Stimulated activated CD8-positive, alpha-beta memory T cell treated with anti-CD3 and anti-CD28 coated beads, Interleukin-7, amount 100 ng/mL, for 48 hours (primary cell): Measurements from ENCODE around the gene NRDC.
A peak's percentile ranks its signal among the peaks of the same experiment; 100 is the strongest.

Source experiments
- DNase-seq, 2 donors: peaks; one replicate each; pipeline ENCODE4 v3.0.0-alpha.2; 2020; ENCODE audit warnings: low read depth in 1 of 2; ENCODE audit errors: extremely low read depth in 1 of 2

NRDC gene, protein sequence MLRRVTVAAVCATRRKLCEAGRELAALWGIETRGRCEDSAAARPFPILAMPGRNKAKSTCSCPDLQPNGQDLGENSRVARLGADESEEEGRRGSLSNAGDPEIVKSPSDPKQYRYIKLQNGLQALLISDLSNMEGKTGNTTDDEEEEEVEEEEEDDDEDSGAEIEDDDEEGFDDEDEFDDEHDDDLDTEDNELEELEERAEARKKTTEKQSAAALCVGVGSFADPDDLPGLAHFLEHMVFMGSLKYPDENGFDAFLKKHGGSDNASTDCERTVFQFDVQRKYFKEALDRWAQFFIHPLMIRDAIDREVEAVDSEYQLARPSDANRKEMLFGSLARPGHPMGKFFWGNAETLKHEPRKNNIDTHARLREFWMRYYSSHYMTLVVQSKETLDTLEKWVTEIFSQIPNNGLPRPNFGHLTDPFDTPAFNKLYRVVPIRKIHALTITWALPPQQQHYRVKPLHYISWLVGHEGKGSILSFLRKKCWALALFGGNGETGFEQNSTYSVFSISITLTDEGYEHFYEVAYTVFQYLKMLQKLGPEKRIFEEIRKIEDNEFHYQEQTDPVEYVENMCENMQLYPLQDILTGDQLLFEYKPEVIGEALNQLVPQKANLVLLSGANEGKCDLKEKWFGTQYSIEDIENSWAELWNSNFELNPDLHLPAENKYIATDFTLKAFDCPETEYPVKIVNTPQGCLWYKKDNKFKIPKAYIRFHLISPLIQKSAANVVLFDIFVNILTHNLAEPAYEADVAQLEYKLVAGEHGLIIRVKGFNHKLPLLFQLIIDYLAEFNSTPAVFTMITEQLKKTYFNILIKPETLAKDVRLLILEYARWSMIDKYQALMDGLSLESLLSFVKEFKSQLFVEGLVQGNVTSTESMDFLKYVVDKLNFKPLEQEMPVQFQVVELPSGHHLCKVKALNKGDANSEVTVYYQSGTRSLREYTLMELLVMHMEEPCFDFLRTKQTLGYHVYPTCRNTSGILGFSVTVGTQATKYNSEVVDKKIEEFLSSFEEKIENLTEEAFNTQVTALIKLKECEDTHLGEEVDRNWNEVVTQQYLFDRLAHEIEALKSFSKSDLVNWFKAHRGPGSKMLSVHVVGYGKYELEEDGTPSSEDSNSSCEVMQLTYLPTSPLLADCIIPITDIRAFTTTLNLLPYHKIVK

DNA sequence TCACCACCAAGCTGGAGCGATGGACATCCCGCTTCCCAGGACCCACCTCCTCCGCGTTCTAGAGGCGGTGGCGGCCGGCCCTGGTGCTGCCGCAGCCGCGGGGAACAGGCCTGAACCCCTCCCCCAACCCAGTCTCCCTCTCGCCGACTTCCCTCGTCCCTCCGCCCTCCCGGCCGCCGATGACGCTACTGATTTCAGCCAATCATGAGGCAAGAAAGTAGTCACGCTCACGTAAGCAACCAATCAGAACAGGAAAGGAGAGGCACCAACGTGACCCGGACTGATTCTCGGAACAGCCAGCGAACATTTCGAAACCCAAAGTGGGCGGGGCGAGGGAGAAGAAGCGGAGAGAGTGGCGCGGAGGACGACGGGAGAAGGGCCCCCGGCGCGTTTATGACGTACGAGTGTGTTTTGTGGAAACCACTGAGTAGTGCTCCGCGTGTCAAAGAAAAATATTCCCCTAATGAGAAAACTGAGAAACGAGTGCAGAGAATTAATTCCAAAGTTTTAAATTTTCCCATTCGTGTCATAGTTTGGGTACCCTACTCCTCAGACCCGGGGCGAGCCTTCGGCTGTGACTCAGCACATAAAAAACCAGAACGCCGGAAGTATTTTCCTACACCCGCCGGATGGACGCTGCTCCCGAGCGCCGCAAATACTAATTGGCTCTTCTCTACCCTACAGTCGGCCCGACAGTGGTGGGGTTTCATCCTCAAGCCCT is at the start of gene NRDC:
Gene NRDC, minus strand, starts transcription at position 112 of the 721 bp plus-strand sequence. CDS start 112 bp downstream, outside the sequence.
- DNase-seq = peak; percentile 97 to 100

DNA sequence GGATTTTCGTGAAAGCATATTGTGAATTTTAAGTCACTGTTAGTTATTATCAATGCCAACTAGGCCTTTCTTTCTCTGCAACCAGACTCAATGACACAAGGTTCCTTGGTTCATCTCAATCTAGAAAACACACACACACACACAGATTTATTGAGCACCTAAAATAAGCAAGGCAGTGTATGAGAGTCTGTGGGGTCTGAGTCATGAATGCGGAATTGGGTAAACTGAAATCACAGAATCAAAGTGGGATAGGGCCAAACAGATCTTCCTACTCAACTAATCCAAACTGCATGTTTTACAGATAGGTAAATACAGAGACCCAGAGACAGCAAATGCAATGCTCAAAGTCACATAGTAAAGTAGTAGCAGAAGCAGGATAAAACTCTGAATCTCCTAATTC is 48.5 kb upstream of the NRDC start:
- DNase-seq = no peak

DNA sequence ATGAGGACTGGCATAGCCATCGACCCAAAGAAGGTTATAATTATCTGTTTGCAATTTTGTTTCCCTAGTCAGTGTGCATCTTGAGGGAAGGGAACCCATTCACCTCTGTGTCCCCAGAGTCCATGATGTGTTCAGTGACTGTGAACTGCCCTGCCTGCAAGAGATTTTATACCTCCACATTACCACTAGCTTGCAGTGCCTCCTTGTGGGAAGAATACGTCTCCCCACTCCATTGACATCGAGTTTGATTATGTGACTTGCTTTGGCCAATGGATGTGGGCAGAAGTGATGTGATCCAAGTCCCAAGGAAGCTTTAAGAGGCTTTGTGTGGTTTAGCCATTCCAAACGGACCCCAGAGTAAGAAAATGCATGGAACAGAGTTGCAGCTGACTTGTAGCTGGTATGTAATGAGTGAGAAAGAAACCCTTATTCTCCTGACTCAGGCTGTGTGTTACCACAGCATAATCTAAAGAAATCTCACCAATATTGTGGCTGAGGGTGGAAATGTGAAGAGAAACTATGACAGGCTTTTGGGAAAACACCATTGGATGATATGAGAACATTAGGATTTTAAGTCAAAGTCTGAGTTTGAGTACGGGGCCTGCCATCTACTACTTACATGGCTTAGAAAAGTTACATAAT is 47.8 kb upstream of the NRDC start:
- no peak for DNase-seq

DNA sequence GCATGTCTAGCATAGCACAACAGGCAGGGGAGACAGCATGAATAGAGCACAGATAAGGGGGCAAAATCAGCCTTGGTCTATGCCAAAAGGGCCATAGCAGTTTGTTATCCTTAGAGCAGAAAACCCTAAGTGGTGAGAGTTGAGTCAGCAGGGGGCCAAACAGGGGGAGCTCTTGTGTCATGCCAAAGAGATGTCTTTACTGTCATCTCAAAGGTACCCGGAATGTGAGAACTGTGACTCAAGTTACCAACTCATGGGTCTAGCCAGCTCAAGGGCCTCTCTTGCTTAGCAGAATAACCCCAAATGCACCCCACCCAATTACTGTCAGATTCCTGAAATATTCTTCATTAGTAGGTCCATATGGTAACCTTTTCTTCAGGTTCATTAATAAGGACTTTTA is 45.9 kb upstream of the NRDC start:
- peak in 1 of 2 donors; percentile 49 for DNase-seq

DNA sequence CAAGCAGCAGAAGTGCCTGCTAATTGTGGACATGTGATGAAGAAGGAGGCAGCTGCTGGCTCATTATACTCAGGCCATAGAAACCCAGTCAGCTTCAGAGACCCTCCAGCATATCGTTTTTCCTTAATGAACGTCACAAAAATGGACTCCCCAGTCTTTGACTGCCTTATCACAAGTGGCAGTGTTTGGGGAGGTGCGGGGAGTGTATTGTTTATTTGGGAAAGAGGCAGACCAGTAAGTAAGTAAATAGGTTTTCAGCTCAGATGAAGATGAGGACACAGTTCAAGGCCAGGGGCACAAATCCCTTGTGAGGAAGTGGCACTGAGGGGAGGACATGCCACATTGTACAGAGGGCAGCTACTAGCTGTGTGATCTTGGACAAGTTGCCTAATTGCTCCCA is 43.5 kb upstream of the NRDC start:
- no peak for DNase-seq

DNA sequence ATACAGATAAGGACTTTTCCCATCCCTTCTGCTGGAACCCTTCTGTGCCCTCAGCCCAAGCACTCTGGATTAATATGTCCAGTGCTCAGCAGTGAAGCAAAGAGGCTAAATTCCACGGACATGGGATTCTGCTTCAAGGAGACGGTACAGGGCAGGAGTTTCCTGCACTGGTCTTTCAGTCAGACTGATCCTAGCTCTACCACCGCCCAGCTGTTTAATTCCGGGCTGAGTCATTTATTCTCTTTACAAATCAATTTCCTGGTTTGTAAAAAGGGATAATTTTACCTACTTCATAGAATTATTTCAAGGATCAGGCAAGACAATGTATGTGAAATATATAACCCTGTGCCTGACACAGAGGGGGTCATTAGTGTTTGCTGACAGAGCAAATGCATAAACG is 41.6 kb upstream of the NRDC start:
- no peak for DNase-seq

DNA sequence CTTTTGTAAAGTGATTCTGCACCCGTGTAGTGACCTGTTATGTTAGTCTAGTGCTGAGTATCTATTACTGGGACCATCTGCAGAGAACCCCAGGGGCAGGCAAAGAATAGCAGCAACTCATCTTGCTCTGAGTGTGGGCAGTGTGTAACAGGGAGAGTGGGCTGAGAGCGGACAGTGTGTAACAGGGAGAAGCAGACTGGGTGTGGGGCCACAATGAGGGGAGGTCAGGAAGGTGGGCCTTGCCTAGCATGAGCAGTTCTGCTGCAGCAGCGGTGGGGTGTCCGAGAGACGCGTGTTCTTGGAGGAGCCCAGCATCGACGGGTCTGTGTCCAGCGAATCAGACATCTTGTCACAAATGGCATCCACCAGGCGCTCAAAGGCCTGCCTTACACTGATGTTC is 41.2 kb upstream of the NRDC start:
- DNase-seq = no peak

DNA sequence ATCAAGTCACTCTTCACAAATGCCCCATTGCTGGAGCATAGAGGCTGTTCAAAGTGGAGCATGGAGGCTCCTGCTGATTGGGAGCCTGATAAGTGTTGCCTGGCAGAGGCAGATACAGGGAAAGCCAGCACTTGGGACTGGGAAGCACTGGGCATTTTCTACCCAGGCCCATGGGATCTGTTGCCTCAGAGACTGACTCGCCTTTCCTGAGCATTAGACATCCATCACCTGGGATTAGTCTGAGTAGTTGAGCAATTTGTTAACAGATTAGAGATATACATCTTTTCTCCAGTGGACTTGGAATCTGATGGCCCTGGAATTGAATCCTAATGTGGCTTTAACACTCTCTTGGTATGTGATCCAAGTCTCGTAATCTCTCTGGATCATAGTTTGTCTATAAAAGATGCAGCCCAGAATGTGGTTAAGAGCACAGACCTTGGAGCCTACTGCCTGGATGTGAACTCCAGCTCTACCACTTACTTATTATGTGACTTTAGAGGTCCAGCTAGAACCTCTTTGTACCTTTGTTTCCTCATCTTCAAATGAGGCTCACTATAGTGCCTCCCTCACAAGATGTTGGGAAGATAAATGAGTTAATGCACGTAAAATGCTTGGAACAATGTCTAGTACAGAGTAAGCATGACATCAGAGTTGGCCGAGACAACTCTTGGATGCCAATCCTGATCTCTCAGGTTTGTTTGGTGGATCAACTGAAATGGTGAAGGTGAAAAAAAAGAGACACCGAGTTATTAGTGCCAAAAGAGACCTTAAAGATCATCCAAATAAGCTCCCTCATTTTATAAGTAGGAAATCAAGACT is 38.3 kb upstream of the NRDC start:
- no peak for DNase-seq

DNA sequence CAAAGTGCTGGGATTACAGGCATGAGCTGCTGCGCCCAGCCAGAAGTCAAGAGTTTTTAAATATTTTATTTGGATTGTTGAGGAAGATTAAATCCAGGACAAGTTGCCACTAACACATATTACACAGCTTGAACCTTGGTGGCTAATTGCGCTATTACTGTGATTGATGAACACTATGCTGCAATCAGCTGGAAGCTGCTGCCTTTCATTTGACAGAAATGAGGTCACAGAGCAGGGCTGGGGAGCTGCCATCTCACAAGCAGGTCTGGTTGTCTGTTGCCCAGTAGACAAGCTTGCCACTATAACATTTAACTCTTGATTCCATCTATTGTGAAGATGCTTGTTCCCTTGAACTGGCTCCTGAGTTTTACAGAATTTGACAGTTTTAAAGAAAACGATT is 37.4 kb upstream of the NRDC start:
- no peak for DNase-seq

DNA sequence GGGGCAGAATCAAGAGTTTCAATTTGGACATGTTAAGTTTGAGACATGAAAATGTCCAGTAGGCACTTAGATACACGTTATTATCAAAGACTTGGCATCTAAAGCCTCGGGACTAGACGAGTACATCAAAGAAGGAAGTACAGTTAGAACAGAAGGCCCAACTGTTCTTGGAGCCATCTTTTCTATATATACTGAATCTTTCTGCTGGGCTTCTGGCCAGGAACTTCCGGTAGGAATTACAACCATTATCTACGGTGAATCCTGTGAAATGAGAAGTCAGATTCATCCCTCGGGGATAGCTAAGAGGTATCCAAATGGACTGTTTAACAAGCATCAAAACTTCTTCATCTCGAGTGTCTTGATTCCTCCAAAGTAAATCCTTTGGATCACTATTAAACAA is 34.4 kb upstream of the NRDC start:
- no peak for DNase-seq

DNA sequence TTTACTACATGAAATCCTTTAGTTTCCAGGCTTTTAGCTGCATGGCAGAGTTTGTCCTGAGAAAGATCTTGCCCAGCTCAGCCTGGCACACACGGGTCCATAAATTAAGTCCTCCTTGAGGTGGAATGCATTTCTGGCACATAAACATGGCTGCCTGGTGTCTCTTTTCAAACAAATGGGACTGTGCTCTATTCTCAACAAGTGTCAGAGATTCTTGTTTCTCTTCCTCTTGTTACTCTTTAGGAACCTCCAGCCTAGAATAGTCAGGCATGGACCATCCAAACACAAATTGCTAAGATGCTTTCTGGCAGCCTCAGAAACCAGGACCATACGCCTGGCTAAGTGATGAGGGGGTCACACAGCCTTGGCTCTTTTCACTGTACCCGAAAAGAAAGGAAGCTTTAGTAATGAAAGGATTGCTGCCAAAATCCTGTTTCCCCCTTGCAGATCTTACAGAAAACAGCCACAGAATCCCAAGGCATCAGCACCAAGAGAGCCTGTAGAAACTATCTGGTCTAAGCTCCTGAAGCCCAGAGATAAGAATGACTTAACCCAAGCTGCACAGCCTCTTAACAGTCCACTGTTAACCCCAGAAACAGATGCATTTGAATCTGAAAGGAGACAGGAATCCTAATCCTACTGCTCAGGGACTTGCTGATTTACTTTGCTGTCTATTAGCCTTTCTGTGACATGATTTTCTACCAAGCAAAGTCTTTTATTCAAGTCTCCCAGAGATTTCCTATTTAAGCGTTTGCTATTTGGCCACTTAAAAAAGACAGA is 31.9 kb upstream of the NRDC start:
- no peak for DNase-seq

DNA sequence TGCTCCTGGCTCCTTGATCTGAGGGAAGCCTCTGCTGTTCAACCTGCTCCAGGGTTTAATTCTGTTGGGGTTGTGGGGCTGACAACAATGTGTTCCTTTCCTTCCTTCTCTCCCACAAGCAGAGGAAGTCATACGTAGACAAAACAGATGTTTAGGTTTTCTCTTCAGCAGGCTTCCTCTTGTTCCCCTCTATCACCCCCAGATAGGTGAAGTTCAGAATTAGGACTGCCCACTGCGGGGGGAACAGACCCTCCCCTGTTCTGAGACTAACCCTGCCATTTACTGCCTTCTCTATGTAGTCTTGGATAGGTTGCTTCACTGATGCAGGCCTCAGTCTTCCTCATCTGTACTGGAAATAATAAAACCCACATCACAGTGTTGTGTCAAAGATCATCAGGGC is 30.0 kb upstream of the NRDC start:
- no peak for DNase-seq

DNA sequence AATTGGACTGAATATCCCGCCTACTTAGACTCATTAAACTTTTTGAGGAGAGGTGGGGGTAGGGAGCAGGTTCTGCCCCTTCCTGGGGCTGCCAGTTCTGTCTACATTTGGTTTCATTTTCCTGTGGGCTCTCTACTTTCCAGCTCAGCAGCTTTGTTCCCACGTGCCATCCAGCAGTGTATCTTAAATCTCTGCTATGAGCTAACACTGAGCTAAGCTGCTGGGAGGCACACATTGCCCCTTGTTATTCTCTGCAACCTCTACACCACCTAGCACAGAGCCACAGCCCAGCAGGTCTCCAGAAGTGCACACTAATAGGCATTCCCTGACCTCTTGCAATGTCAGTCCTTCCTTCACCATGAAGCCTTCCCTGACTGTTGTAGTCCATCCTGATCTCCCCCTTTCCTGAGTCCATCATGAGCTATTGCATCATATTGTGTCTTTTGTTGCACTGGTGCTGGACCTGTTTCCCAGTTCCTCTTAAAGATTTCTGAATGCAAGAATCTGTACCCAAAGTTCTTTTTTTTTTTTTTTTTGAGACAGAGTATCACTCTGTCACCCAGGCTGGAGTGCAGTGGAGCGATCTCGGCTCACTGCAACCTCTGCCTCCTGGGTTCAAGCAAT is 28.7 kb upstream of the NRDC start:
- DNase-seq = no peak

DNA sequence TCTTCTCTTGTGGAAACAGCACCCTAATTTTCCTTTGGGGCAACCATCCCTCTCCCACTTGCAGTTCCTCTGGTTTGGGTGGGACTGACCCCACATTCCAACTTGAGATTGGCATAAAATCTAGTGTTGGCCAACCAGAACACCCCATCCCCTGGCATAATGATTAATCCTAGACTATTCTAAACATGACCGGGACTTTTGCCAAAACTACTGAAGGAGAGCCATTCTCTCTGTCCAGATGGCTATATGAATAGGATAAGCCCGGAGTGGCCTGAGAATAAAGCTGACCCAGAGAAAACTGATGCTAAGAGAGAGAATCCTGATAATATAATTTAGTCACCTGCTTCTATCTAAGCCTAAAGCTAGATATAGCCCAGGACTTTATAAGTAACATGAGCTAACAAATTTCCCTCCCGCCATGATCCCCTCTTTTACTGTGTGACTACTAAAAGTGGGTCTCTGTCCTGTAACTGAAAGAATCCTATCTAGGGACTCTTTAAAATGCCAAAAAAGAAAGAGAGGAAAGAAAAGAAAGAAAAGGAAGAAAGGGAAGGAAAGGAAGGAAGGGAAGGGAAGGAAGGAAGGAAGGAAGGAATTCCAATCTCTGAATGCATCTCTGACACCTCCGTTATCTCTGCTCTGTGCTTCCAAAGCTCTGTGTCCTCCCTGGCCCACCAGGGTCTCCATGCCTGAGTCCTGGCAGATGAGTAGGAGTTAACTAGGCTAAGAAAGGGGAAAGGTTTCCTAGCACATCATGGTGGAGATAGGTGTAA is 28.0 kb upstream of the NRDC start:
- no peak for DNase-seq

DNA sequence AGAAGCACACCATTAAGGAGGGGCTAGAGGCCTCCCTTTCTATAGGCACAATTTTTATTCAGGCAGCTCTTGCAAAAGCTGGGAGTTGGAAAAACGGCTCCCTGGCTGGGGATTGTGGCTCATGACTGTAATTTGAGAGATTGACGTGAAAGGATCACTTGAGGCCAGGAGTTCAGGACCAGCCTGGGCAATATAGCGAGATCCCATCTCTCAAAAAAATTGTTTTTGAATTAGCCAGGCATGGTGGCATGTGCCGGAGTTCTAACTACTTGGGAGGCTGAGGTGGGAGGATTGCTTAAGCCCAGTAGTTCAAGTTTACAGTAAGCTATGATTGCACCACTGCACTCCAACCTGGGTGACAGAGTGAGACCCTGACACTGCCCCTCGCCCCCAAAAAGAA is 23.9 kb upstream of the NRDC start:
- DNase-seq = no peak

DNA sequence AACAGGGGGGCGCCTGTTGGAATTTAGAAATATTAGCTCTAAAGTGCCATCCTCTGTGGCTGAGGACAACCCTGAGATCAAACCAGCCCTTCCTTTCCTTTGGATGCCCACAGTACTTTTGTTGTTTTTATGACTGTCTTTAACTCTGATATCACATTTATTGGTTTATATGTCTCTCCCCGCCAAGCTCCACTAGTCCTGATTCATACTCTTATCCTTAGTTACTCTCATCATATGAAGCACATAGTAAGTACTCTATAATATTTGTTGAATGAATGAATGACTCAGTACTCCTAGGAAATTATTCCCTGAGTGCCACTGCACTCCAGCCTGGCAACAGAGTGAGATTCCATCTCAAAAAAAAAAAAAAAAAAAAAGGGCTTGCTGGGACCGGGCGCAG is 22.6 kb upstream of the NRDC start:
- DNase-seq = no peak

DNA sequence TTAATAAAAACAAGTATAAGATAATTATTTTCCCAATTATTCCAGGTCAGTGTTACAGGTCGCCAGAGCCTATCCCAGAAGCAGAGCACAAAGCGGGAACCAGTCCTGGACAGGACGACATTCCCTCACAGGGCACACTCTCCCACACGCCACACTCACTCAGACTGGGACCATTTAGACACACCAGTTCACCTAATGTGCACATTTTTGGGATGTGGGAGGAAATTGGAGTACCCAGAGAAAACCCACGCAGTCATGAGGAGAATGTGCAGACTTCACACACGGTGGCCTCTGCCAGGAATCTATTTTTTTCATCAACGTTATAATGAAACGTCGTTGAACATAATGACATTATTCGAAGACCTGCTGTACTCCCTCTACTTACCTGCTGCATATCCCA is 20.5 kb upstream of the NRDC start:
- DNase-seq = no peak
